HEK293T (cell line): ENCODE results near the gene CCDC68.

ENCODE experiments used
- ARNT ChIP-seq: fragments of 450-650 bp; IDR thresholded peaks from 2 replicates; pipeline ENCODE4 v1.6.1; 2017; ENCODE audit warnings: mild to moderate bottlenecking
- CTBP1 ChIP-seq: fragments of 450-650 bp; IDR thresholded peaks from 2 replicates; pipeline ENCODE4 v1.6.1; 2016; ENCODE audit warnings: borderline replicate concordance
- FOXA1 ChIP-seq: fragments of 450-650 bp; IDR thresholded peaks from 2 replicates; pipeline ENCODE4 v1.6.1; 2016; ENCODE audit warnings: mild to moderate bottlenecking
- FOXM1 ChIP-seq: fragments of 450-650 bp; IDR thresholded peaks from 2 replicates; pipeline ENCODE4 v1.6.1; 2017; ENCODE audit warnings: mild to moderate bottlenecking, borderline replicate concordance
- LEF1 ChIP-seq: fragments of 450-650 bp; IDR thresholded peaks from 2 replicates; pipeline ENCODE4 v1.6.1; 2017; ENCODE audit warnings: mild to moderate bottlenecking, borderline replicate concordance
- NFRKB ChIP-seq: fragments of 450-650 bp; IDR thresholded peaks from 2 replicates; pipeline ENCODE4 v1.6.1; 2016; ENCODE audit warnings: mild to moderate bottlenecking, moderate library complexity
- SP1 ChIP-seq: fragments of 450-650 bp; IDR thresholded peaks from 2 replicates; pipeline ENCODE4 v1.6.1; 2017
- TARDBP ChIP-seq: fragments of 450-650 bp; IDR thresholded peaks from 2 replicates; pipeline ENCODE4 v1.6.1; 2016

DNA sequence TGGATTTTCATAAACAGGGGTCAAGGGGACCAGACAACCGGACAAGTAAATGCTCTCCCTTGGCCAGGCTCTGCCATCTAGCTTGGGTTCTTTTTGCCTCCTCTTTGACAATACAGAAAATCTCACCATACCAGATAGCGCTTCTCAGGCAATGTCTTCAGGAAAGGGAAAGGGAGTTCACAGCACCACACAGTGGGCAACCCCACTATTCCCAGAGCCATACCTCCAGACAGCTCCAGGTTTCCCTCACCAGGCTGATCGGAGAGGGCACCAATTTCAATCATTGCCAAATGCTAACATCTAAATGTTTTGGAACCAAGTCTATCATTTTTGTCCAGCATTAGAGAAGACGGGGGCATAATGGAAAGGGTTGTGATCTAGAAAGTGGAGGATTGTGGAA is 28.1 kb downstream of the CCDC68 start:
- TF ChIP-seq NFRKB (no peak), ARNT (no peak), TARDBP (no peak), SP1 (no peak), FOXA1 (no peak), CTBP1 (no peak), LEF1 (no peak), FOXM1 (no peak)
